Vagina (tissue), 2 donors: ENCODE data around the gene MKRN2. TPM values are rescaled to one million over a fixed set of nuclear protein-coding genes. Genes with fewer than 3 reads are reported as not detected.

Experiments
- DNase-seq, 2 donors: peaks; one replicate each; pipeline ENCODE4 v3.0.0-alpha.2; 2017; ENCODE audit errors: extremely low spot score in 2 of 2
- H3K27ac ChIP-seq: fragments of 200-600 bp; sonication (generic); one replicate; pipeline ENCODE4 v1.5.1; 2019
- H3K27me3 ChIP-seq: fragments of 200-600 bp; sonication (generic); one replicate; pipeline ENCODE4 v1.5.1; 2019
- H3K36me3 ChIP-seq, 2 donors: fragments of 200-600 bp; sonication (generic); one replicate each; pipeline ENCODE4 v1.5.1; 2017 to 2019
- H3K4me1 ChIP-seq: fragments of 200-600 bp; sonication (generic); one replicate; pipeline ENCODE4 v1.5.1; 2019
- H3K4me3 ChIP-seq, 2 donors: fragments of 200-600 bp; sonication (generic); 1 replicate in 1 of 2; 2 replicates in 1 of 2; pipeline ENCODE4 v1.5.1; 2016 to 2019
- H3K9me3 ChIP-seq: fragments of 200-600 bp; sonication (generic); one replicate; pipeline ENCODE4 v1.5.1; 2019
- CTCF ChIP-seq, 3 experiments: fragments of 450-650 bp in 2 of 3; fragments of 200-600 bp in 1 of 3; sonication (generic) in 1 of 3; IDR thresholded peaks; one replicate each; pipeline ENCODE4 v1.5.1; 2017 to 2019; ENCODE audit warnings: antibody characterized with exemption in 3 of 3, mild to moderate bottlenecking in 2 of 3, moderate library complexity in 2 of 3
- POLR2A ChIP-seq, 2 donors: fragments of 450-650 bp; IDR thresholded peaks; one replicate each; pipeline ENCODE4 v1.6.1; 2017; ENCODE audit warnings: antibody characterized with exemption in 2 of 2, mild to moderate bottlenecking in 2 of 2, moderate library complexity in 2 of 2
- POLR2AphosphoS5 ChIP-seq, 2 donors: sonication (generic); formaldehyde crosslinking; IDR thresholded peaks; one replicate each; pipeline ENCODE4 v1.9.0; 2017; ENCODE audit warnings: antibody characterized with exemption in 2 of 2, mild to moderate bottlenecking in 2 of 2, low read depth in 1 of 2; ENCODE audit not compliant: insufficient read depth in 1 of 2
- intact Hi-C: fragments of 100-400 bp; cut with DNase I; formaldehyde crosslinking; loops from one replicate; pipeline ENCODE4 v1.15.1; 2023
- total RNA-seq: library from RNA; depleted of rRNA; stranded (reverse); fragments of >200 nt; gene quantifications from one replicate; pipeline ENCODE4 v1.2.3, GENCODE V29; 2016

MKRN2 gene
- total RNA-seq: 28.5 TPM

- Histone ChIP-seq H3K27me3 (no peaks in the 10 kb centered on the region), H3K36me3 (no peaks in the 10 kb centered on the region), H3K4me3 (peak within 1 kb of the TSS; percentile 78 to 87), H3K4me1 (peaks cover 60% of the 10 kb centered on the region), H3K9me3 (no peaks in the 10 kb centered on the region), H3K27ac (peak within 1 kb of the TSS; percentile 95)
- intact Hi-C loops: no loop called here
- TF ChIP-seq POLR2AphosphoS5 (IDR thresholded peaks at IDR 0.05; ENCODE audit: insufficient read depth in 1 of 2, low read depth in 1 of 2): peak; percentile 41 to 96
- peak in 1 of 2 donors; percentile 96 for TF ChIP-seq POLR2A (IDR thresholded peaks at IDR 0.05)
- TF ChIP-seq CTCF (IDR thresholded peaks at IDR 0.05): no peak
- peak in 1 of 2 donors; percentile 92 for DNase-seq
These were observed at the start of gene MKRN2 for GRCh38 chr3:12556690-12557472. TSS of gene MKRN2 (plus strand) at chr3:12557087. CDS start at chr3:12557151, 64 bp downstream.

- peaks cover 0 to 36% of the 10 kb centered on the region in 2 donors for H3K36me3 ChIP-seq
- H3K27ac ChIP-seq: peak overlapping the region; percentile 78
- H3K4me1 ChIP-seq: peaks cover 27% of the 10 kb centered on the region
- H3K9me3 ChIP-seq: no peaks in the 10 kb centered on the region
- no peak for DNase-seq
- no peaks in the 10 kb centered on the region for H3K27me3 ChIP-seq
- intact Hi-C loops: no loop called here
- H3K4me3 ChIP-seq: no peak overlapping the region
- TF ChIP-seq POLR2AphosphoS5 (IDR thresholded peaks at IDR 0.05; ENCODE audit: insufficient read depth in 1 of 2, low read depth in 1 of 2): peak in 1 of 2 donors; percentile 45
- no peak for TF ChIP-seq CTCF (IDR thresholded peaks at IDR 0.05)
- no peak for TF ChIP-seq POLR2A (IDR thresholded peaks at IDR 0.05)
These were observed 49.2 kb upstream of the MKRN2 start for GRCh38 chr3:12507591-12508281.

GRCh38 chr3:12508291-12508700, 48.6 kb upstream of the MKRN2 start:
- H3K4me3 ChIP-seq: no peak overlapping the region
- peak in 1 of 2 donors; percentile 51 for TF ChIP-seq POLR2AphosphoS5 (IDR thresholded peaks at IDR 0.05; ENCODE audit: insufficient read depth in 1 of 2, low read depth in 1 of 2)
- TF ChIP-seq POLR2A (IDR thresholded peaks at IDR 0.05): no peak
- peak in 1 of 2 donors; percentile 89 for DNase-seq
- H3K9me3 ChIP-seq: no peaks in the 10 kb centered on the region
- H3K4me1 ChIP-seq: peaks cover 27% of the 10 kb centered on the region
- H3K36me3 ChIP-seq: peaks cover 0 to 34% of the 10 kb centered on the region in 2 donors
- H3K27me3 ChIP-seq: no peaks in the 10 kb centered on the region
- intact Hi-C loops: no loop called here
- H3K27ac ChIP-seq: peak overlapping the region; percentile 78

GRCh38 chr3:12509466-12509865, 47.4 kb upstream of the MKRN2 start:
- Histone ChIP-seq H3K36me3 (peaks cover 0 to 22% of the 10 kb centered on the region in 2 donors), H3K4me1 (peaks cover 27% of the 10 kb centered on the region), H3K27me3 (no peaks in the 10 kb centered on the region), H3K27ac (peak overlapping the region; percentile 78), H3K9me3 (no peaks in the 10 kb centered on the region), H3K4me3 (no peak overlapping the region)
- TF ChIP-seq POLR2AphosphoS5 (IDR thresholded peaks at IDR 0.05; ENCODE audit: insufficient read depth in 1 of 2, low read depth in 1 of 2) (no peak), POLR2A (IDR thresholded peaks at IDR 0.05) (no peak), CTCF (IDR thresholded peaks at IDR 0.05) (no peak)
- intact Hi-C loops: no loop called here
- no peak for DNase-seq

- no peaks in the 10 kb centered on the region for H3K9me3 ChIP-seq
- H3K27me3 ChIP-seq: no peaks in the 10 kb centered on the region
- H3K36me3 ChIP-seq: no peaks in the 10 kb centered on the region
- peaks cover 20% of the 10 kb centered on the region for H3K4me1 ChIP-seq
- H3K4me3 ChIP-seq: no peak overlapping the region
- TF ChIP-seq CTCF (IDR thresholded peaks at IDR 0.05): no peak
- TF ChIP-seq POLR2AphosphoS5 (IDR thresholded peaks at IDR 0.05; ENCODE audit: insufficient read depth in 1 of 2, low read depth in 1 of 2): no peak
- no peak for TF ChIP-seq POLR2A (IDR thresholded peaks at IDR 0.05)
- DNase-seq: no peak
- intact Hi-C loops: no loop called here
- no peak overlapping the region for H3K27ac ChIP-seq
These were observed 44.3 kb upstream of the MKRN2 start for GRCh38 chr3:12512534-12513118.
